Measurements from ENCODE around the gene XPR1.
A peak's percentile ranks its signal among the peaks of the same experiment; 100 is the strongest.

The XPR1 gene

GRCh38 chr1:180631766-180632325, at the start of gene XPR1:
Gene XPR1, plus strand, starts transcription at chr1:180632022. Its CDS starts 180 bp downstream, at chr1:180632202.
- DNase-seq = peak; percentile 99

- DNase-seq = no peak
These were observed 47.0 kb upstream of the XPR1 start for GRCh38 chr1:180584869-180585268.

- DNase-seq = no peak
These were observed 45.8 kb upstream of the XPR1 start for GRCh38 chr1:180585994-180586359.

GRCh38 chr1:180586671-180587155, 45.1 kb upstream of the XPR1 start:
- no peak for DNase-seq

- DNase-seq = no peak
These were observed 43.7 kb upstream of the XPR1 start for GRCh38 chr1:180588121-180588520.

- no peak for DNase-seq
These were observed 40.9 kb upstream of the XPR1 start for GRCh38 chr1:180590889-180591288.

GRCh38 chr1:180593382-180593781, 38.4 kb upstream of the XPR1 start:
- no peak for DNase-seq

- DNase-seq = no peak
These were observed 37.1 kb upstream of the XPR1 start for GRCh38 chr1:180594723-180595122.

- no peak for DNase-seq
These were observed 35.9 kb upstream of the XPR1 start for GRCh38 chr1:180595966-180596365.

- no peak for DNase-seq
These were observed 34.3 kb upstream of the XPR1 start for GRCh38 chr1:180597520-180597919.

- DNase-seq = no peak
These were observed 33.4 kb upstream of the XPR1 start for GRCh38 chr1:180598333-180598974.

GRCh38 chr1:180600343-180600742, 31.5 kb upstream of the XPR1 start:
- no peak for DNase-seq

- no peak for DNase-seq
These were observed 30.3 kb upstream of the XPR1 start for GRCh38 chr1:180601512-180601911.

GRCh38 chr1:180603223-180603849, 28.5 kb upstream of the XPR1 start:
- no peak for DNase-seq

GRCh38 chr1:180603850-180604226, 28.0 kb upstream of the XPR1 start:
- no peak for DNase-seq

- no peak for DNase-seq
These were observed 25.7 kb upstream of the XPR1 start for GRCh38 chr1:180606155-180606554.

GRCh38 chr1:180609643-180610555, 21.9 kb upstream of the XPR1 start:
- peak; percentile 19 for DNase-seq

- no peak for DNase-seq
These were observed 21.2 kb upstream of the XPR1 start for GRCh38 chr1:180610556-180611015.

- DNase-seq = peak; percentile 92
These were observed 20.5 kb upstream of the XPR1 start for GRCh38 chr1:180611016-180611930.

- peak; percentile 68 for DNase-seq
These were observed 19.2 kb upstream of the XPR1 start for GRCh38 chr1:180612632-180613031.

GRCh38 chr1:180614730-180615129, 17.1 kb upstream of the XPR1 start:
- no peak for DNase-seq

All from inflammatory macrophage treated with lipopolysaccharide for 4 hours (primary cell).